Loucy (cell line): ENCODE results near the gene PPP1R9B.

Source experiments
- H2AFZ ChIP-seq: fragments of 200-600 bp; sonication (generic); 2 replicates; pipeline ENCODE4 v1.6.0; 2016; ENCODE audit warnings: antibody characterized with exemption, mild to moderate bottlenecking, low read length, moderate library complexity
- H3F3A ChIP-seq: fragments of 200-600 bp; 2 replicates; pipeline ENCODE4 v1.6.0; 2016; ENCODE audit warnings: antibody characterized with exemption, low read depth, mild to moderate bottlenecking
- H3K27me3 ChIP-seq: fragments of 200-600 bp; sonication (generic); 2 replicates; pipeline ENCODE4 v1.6.1; 2014; ENCODE audit warnings: low read length, mild to moderate bottlenecking; ENCODE audit not compliant: insufficient read depth, poor library complexity, severe bottlenecking
- H3K36me3 ChIP-seq: fragments of 200-600 bp; sonication (generic); 2 replicates; pipeline ENCODE4 v1.6.1; 2016; ENCODE audit warnings: low read length; ENCODE audit not compliant: insufficient read depth
- H3K4me1 ChIP-seq: fragments of 200-600 bp; sonication (generic); 2 replicates; pipeline ENCODE4 v1.5.1; 2014; ENCODE audit warnings: low read length, mild to moderate bottlenecking; ENCODE audit not compliant: insufficient read depth, poor library complexity, severe bottlenecking
- H3K4me2 ChIP-seq: fragments of 200-600 bp; sonication (generic); 2 replicates; pipeline ENCODE4 v1.6.0; 2014; ENCODE audit warnings: antibody characterized with exemption, low read length, low read depth, mild to moderate bottlenecking; ENCODE audit not compliant: poor library complexity, severe bottlenecking
- H3K4me3 ChIP-seq: fragments of 200-600 bp; sonication (generic); 2 replicates; pipeline ENCODE4 v1.5.1; 2014; ENCODE audit warnings: low read length, mild to moderate bottlenecking, mixed read lengths; ENCODE audit not compliant: poor library complexity, severe bottlenecking
- H3K79me2 ChIP-seq: fragments of 200-600 bp; sonication (generic); 2 replicates; pipeline ENCODE4 v1.6.1; 2014; ENCODE audit warnings: low read length; ENCODE audit not compliant: insufficient read depth
- H3K9ac ChIP-seq: fragments of 200-600 bp; sonication (generic); 2 replicates; pipeline ENCODE4 v1.6.0; 2014; ENCODE audit warnings: mild to moderate bottlenecking, low read depth, low read length, moderate library complexity; ENCODE audit not compliant: poor library complexity, severe bottlenecking
- H3K9me2 ChIP-seq: fragments of 200-600 bp; sonication (generic); replicated peaks from 2 replicates; pipeline ENCODE4 v1.6.1; 2016; ENCODE audit warnings: low read depth, low read length, mixed read lengths
- H3K9me3 ChIP-seq: fragments of 200-600 bp; sonication (generic); 2 replicates; pipeline ENCODE4 v1.6.1; 2014; ENCODE audit warnings: mild to moderate bottlenecking, antibody characterized with exemption, low read length, low read depth; ENCODE audit not compliant: insufficient read depth
- H4K20me1 ChIP-seq: fragments of 200-600 bp; sonication (generic); 2 replicates; pipeline ENCODE4 v1.6.0; 2014; ENCODE audit warnings: antibody characterized with exemption, low read length, mild to moderate bottlenecking; ENCODE audit not compliant: insufficient read depth, poor library complexity, severe bottlenecking
- EZH2phosphoT487 ChIP-seq: fragments of 200-600 bp; IDR thresholded peaks from 2 replicates; pipeline ENCODE4 v1.6.1; 2018; ENCODE audit warnings: antibody characterized with exemption, mild to moderate bottlenecking, moderate library complexity, borderline replicate concordance
- TF ChIP-seq, protein P1 (sequence below): fragments of 200-600 bp; sonication (generic); conservative IDR thresholded peaks from 2 replicates; pipeline ENCODE4 v1.5.1; 2014; ENCODE audit warnings: mild to moderate bottlenecking, antibody characterized with exemption, low read length

PPP1R9B gene

DNA sequence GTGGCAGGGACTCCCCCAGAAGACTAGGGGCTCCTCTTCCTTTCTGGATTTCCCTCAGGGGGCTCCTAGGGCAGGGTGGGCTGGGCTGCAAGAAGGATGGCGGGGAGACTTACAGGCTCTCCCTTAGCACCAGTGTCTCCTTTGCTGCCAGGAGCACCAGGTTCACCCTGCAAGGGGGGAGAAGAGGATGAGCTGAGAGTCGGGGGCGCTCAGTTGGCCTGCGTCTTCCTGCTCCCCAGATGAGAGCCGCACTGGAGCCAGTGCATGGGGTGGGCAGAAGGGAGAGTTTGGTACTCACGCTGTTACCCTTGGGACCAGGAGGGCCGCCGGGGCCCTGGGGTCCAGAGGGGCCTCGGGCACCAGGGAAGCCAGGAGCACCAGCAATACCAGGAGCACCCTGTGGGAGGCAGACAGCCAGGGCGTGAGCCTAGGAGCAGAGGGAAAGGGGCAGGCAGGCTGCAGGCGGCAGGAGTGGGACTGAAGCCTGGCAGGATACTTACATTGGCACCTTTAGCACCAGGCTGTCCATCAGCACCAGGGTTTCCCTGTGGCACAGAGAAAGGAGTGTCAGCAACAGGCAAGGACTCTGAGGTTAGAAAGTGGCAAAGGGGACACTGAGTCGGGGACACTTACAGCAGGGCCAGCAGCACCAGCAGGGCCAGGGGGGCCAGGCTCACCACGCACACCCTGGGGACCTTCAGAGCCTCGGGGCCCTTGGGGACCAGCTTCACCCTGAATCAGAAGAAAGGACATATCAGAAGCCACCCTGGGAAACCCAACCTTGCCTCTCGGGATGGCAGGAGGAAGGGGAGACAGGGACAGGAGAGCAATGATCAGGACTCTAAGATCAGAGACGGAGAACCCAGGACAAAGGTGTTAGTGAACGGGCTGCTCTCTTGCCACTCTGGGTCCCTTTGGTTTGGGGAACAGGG, 44.7 kb upstream of the PPP1R9B start:
- Histone ChIP-seq H2AFZ (no peak overlapping the region), H3K4me1 (peaks cover 5% of the 10 kb centered on the region), H3F3A (no peaks in the 10 kb centered on the region), H3K36me3 (no peaks in the 10 kb centered on the region), H4K20me1 (no peaks in the 10 kb centered on the region), H3K27me3 (no peaks in the 10 kb centered on the region), H3K9ac (no peak overlapping the region), H3K4me2 (no peak overlapping the region), H3K9me2 (no peaks in the 10 kb centered on the region), H3K79me2 (no peaks in the 10 kb centered on the region), H3K4me3 (no peak overlapping the region), H3K9me3 (no peaks in the 10 kb centered on the region)
- TF ChIP-seq, protein P1, sequence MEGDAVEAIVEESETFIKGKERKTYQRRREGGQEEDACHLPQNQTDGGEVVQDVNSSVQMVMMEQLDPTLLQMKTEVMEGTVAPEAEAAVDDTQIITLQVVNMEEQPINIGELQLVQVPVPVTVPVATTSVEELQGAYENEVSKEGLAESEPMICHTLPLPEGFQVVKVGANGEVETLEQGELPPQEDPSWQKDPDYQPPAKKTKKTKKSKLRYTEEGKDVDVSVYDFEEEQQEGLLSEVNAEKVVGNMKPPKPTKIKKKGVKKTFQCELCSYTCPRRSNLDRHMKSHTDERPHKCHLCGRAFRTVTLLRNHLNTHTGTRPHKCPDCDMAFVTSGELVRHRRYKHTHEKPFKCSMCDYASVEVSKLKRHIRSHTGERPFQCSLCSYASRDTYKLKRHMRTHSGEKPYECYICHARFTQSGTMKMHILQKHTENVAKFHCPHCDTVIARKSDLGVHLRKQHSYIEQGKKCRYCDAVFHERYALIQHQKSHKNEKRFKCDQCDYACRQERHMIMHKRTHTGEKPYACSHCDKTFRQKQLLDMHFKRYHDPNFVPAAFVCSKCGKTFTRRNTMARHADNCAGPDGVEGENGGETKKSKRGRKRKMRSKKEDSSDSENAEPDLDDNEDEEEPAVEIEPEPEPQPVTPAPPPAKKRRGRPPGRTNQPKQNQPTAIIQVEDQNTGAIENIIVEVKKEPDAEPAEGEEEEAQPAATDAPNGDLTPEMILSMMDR = peak; percentile 18; the same call in 1 of the 2 replicates
- no peak for TF ChIP-seq EZH2phosphoT487

DNA sequence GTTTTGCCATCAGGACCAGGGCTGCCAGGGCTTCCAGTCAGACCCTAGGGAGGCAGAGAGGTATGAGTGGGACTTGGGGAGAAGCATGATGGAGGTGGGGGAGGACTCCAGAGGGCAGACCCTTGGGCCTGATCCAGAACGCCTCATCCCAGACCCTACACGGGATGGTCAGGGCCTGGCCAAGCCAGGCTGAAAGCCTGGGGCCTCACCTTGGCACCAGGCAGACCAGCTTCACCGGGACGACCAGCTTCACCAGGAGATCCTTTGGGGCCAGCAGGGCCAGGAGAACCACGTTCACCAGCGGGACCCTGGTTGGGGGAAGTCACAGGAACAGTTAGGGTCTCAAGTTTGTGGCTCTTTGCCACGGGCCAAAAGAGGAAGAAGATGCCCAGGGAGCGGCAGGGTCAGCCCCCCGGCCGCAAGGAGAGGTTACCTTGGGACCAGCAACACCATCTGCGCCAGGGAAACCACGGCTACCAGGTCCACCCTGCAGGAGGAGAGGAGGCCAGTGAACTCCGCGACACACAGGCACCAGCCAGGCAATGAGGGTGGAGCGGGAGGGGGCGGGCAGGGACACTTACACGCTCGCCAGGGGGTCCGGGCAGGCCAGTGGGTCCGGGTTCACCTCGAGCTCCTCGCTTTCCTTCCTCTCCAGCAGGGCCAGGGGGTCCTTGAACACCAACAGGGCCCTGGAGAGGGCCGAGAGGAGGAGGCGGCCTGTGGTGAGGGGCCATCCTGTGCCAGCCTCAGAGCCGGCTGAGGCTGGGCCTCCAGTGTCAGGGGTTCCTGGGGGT, 43.9 kb upstream of the PPP1R9B start:
- no peak overlapping the region for H2AFZ ChIP-seq
- H3K9me2 ChIP-seq = no peaks in the 10 kb centered on the region
- H3F3A ChIP-seq = no peaks in the 10 kb centered on the region
- no peak for TF ChIP-seq EZH2phosphoT487
- TF ChIP-seq, protein P1 = no peak
- H3K4me3 ChIP-seq = no peak overlapping the region
- H3K27me3 ChIP-seq = no peaks in the 10 kb centered on the region
- H4K20me1 ChIP-seq = no peaks in the 10 kb centered on the region
- no peaks in the 10 kb centered on the region for H3K79me2 ChIP-seq
- no peaks in the 10 kb centered on the region for H3K9me3 ChIP-seq
- no peaks in the 10 kb centered on the region for H3K4me1 ChIP-seq
- H3K9ac ChIP-seq = no peak overlapping the region
- no peaks in the 10 kb centered on the region for H3K36me3 ChIP-seq
- H3K4me2 ChIP-seq = no peak overlapping the region

DNA sequence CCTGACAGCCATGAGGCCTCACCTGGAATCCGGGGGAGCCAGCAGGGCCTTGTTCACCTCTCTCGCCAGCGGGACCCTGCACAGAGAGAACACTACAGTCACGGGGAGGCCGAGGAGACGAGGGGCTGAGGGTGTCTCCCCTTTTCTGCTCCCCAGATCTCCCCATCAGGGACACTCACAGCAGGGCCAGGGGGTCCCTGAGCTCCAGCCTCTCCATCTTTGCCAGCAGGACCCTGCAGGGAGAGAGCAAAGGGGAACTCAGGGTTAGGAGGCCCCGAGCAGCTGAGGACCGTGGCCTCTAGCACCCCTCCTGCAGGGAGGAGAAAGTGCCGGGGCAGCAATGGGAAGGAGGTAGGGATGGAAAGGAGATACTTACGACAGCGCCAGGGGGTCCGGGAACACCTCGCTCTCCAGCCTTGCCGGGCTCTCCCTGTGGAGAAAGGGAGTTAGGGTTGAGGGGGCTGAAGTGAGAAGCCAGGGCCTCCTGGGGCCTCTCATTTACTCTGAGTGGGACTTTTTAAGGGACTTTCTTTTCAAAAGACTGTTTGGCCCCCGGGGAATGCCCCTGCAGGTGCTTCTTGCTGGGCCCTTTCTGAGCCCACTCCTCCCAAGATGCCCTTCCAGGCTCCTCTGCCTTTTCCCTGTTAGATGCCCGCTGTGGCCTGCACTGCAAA, 42.3 kb upstream of the PPP1R9B start:
- H3K4me2 ChIP-seq = no peak overlapping the region
- H3K9me3 ChIP-seq = no peaks in the 10 kb centered on the region
- TF ChIP-seq, protein P1 = no peak
- TF ChIP-seq EZH2phosphoT487 = no peak
- H3K9ac ChIP-seq = no peak overlapping the region
- no peaks in the 10 kb centered on the region for H3K36me3 ChIP-seq
- H3K9me2 ChIP-seq = no peaks in the 10 kb centered on the region
- H3F3A ChIP-seq = no peaks in the 10 kb centered on the region
- no peak overlapping the region for H3K4me3 ChIP-seq
- H2AFZ ChIP-seq = no peak overlapping the region
- H3K4me1 ChIP-seq = no peaks in the 10 kb centered on the region
- H4K20me1 ChIP-seq = no peaks in the 10 kb centered on the region
- H3K79me2 ChIP-seq = no peaks in the 10 kb centered on the region
- H3K27me3 ChIP-seq = no peaks in the 10 kb centered on the region
